SKM-1 (cell line): ENCODE results near the gene DACT2.

ENCODE experiments used
- DNase-seq: peaks from one replicate; lab custom pipeline; 2025; ENCODE audit not compliant: unreplicated experiment; lab: John Stamatoyannopoulos, UW

The DACT2 gene

DNA sequence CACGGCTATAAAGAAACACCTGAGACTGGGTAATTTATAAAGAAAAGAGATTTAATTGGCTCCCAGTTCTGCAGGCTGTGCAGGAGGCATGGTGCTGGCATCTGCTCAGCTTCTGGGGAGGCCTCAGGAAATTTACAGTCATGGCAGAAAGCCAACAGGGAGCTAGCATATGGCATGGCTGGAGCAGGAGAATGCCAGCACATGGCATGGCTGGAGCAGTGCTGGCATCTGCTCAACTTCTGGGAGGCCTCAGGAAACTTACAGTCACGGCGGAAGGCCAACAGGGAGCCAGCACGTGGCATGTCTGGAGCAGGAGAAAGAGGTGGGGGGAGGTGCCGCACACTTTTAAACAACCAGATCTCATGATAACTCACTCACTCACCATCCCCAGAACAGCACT lies 32.5 kb upstream of the DACT2 start:
- DNase-seq: no peak

DNA sequence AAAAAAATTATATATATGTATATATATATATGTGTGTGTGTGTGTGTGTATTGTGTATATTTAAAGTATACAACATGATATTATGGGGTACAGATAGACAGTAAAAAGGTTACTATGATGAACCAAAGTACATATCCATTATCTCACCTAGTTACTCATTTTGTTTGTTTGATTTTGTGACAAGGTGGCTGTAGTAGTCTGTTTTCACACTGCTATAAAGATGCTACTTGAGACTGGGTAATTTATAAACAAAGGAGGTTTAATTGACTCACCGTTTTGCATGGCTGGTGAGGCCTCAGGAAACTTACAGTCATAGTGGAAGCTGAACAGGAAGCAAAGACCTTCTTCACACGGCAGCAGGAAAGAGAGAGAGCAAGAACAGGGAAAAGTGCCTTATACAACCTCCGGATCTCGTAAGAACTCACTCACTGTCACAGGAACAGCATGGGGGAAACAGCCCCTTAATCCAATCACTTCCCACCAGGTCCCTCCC lies 30.2 kb upstream of the DACT2 start:
- no peak for DNase-seq

DNA sequence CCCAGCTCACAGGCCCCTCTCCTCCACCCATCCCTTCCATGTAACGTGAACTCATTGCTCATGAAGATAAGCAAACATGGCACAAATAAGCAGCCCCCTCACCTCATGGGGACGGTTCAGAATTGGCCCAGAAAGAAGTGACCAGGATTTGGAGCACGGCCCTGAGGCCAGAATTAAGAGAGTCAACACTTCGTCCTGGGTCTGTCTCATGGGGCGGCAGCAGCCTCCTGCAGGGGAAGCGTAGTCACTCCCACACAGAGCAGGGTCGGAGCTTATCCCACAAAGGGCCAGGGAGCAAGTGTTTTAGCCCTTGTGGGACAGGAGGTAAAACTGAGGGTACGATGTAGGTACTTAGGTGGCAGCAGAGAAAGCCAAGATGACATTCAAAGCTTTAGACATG lies 28.6 kb upstream of the DACT2 start:
- no peak for DNase-seq

DNA sequence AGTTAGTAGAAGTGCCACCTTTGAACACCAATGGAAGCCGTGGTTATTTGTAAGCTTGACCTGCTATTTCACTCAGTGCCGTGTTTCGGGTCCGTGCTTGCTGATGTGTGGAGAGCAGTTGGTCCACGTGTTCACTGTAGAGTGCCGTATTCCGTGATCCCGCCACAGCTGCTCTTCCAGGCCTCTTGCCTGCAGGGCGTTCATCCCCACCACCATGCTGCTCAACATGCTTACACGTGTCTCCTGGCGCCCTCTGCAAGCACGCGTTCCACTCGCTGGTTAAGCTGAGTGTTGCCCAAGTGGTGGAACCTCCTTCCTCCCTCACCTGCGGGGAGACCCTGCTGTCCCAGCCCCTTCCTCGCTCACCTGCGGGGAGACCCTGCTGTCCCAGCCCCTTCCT lies 28.0 kb upstream of the DACT2 start:
- DNase-seq: no peak

DNA sequence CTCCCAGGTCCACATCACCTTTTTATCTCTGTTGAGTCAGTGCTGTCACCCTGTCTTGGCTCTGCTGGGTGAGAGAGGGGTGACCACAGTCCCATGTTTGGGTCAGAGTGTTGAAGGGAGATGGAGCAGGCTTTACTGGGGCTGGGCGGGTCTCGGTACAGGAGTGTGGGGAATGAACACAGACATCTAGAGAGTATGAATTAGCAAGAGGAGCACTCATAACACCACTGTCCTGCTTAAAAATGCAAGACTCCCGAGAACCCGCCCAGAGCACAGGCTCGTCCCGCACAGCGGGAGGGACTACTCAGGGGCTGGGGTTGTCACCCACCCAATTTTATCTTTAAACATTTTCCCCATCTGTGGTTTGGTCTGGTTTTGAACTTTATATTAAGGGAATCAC lies 27.5 kb upstream of the DACT2 start:
- no peak for DNase-seq

DNA sequence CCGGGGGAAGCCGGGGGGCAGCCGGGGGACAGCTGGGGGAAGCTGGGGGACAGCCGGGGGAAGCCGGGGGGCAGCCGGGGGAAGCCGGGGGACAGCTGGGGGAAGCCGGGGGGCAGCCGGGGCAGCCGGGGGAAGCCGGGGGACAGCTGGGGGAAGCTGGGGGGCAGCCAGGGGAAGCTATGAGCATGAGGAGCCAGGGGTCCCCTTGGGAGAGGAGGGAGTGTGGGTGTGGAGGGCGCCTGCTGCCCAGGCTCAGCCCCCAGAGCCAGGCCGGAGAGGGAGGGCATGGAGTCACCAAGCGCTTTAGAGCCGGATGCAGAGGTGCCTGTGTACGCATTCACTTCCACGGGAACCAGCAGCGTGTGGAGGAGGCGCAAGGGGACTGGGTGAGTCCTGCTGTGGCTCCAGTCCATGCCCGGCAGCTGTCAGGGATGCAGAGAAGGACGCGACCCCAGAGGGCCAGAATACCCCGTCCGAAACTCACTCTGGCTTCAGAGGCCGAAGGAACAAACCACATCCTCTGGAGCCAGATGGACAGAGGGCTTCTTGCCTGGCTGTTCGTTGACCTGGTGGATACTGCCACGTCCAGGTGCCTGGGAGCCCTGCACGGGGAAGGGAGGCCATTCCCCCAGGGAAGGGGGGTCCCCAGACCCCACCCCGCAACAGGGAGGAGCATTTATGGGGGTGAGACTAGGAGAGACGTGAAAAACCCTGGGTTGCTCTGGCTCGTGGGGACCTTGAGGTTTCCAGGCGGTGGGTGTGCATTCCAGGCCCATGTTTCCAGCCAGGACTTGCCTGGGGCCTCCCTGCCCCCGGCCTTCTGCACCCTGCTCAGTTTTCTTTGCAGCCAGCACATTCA lies 26.5 kb upstream of the DACT2 start:
- DNase-seq: no peak

DNA sequence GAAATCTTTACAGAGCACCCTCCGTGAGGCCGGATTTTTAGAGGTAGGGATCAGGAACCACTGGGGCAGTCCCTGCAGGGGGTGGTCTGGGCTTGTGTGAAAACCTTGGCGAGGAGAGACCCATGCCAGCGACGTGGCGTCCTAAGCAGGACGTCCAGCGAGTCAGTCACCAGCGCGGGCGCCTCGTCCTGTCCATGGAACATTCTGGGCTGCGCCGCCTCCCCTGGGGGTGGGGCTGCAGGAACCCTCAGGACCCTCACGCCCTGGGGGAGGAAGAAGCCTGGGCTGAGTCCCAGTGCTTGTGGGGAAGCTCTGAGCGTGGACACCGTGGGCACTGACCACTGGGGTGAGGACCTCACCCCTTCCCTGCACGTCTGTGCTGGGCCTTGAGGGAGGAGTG lies 25.7 kb upstream of the DACT2 start:
- DNase-seq: no peak

DNA sequence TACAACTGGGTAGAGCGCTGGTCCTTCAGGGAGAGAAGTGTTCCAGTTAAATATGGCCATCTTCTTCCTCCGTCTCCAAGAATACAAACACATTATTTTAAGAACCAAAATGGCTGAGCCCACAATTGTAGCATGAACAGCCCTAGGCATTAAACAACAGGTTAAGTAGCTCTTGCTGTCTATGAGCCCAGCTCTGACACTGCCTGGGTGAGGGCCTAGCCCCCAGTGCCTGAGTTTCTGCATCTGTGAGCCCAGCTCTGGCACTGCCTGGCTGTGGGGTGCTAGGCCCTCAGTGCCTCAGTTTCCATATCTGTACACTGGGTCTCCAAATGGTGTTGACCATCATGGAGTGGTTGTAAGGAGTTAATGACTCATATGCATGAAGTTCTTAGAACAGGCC lies 24.8 kb upstream of the DACT2 start:
- DNase-seq: no peak

DNA sequence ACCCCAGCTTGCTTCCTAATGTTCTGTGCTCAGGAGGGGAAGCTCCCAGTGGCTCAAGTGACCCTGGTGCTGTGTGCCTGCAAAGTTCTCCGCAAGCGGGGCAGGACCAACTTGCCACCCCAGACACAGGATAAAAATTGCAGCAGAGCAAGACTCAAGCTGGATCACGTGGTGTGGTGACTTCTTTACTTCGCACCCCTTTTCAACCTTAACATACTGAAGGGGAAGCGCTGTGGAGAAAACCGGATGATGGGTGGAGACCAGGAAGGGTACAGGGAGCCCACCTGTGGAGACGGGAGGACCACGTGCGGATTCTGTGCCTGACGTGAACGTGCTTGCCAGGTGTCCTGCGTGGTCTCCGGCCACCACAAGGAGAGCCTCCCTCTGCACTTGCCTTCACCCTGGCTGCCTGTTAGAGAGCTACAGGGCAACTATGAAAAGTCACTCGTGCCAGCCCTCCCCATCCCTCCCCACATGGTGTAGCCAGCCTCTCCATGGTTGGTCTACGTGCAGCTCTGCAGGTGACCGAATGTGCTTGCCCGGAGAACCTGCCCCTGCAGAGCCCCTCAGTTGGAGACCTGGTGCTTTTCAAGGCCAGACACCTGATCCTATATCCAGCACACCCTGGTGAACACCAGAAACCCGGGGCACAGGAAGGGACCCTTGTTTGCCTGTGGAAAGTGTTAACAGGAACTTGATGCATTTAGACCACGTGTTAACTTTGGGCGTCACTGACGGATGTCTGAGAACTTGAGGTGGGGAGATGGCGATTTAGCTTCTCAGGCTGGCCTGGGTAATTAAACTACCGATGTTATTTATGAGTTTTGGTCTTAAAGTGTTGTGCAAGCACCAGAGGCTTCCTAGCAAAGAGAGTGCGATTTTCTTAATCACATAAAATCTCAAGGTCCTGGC lies 23.9 kb upstream of the DACT2 start:
- no peak for DNase-seq

DNA sequence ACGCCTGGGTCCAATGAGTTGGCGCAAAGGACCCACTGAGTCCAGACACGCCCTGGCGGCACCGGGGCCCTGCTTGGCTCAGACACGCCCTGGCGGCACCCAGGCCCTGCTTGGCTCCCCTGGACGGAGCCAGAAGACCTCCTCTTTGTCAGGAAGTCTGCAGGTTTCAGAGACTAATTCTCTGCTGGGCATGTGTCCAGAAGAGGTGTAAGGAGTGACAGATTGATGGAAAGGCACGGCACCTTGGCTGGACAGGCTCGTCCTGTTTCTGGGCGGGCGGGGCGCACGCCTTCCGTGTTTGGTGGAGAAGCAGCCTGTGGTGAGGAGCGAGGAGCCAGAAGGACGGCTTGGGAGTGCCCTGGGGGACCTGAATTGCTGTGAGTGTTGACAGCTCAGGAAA lies 23.1 kb upstream of the DACT2 start:
- DNase-seq: no peak

DNA sequence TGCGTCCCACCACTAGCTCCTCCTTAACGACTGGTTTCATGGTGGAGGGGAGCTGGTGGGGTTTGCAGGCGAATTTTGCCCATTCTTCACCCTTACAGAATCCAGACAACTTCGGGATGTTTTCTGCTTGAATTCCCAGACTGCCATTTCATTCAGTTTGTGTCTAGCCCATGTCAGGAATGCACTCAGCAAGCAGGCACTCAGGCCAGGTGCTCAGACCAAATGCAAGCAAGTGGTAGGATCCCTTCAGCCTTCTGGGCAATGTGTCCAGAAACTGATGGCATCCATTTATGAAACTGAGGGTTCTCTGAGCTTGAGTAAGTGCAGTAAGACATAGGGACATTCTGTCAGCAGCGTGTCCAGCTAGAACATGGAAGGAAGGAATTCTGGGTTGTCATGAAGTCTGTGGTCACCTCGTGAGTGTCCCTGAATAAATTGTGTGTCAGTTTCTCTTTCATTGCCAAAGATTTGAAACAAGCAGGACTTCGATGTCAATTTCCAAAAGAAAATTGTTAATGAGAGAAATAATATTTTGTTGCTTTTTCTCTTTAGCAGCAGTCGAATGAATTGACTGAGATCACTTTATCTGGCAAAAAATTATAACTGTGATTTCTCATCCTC lies 21.8 kb upstream of the DACT2 start:
- no peak for DNase-seq

DNA sequence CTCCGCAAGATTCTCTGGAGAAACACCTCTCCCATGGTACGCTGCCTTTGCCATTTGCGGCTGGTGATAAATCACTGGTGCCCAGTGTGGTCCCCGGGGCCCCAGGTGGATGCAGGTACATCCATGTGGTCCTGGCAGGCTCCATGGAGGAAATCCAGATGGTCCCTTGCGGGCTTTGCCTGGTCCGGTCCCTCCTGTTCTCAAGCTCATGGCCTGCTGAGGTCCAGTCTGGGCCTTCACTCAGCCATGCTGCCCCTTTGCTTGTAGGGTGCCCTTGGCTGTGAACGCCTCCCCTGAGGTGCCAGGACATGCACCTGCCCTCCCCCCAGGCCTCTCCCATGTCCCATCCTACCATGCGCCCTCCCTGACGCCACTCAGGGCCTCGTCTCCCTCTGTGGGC lies 21.2 kb upstream of the DACT2 start:
- no peak for DNase-seq

DNA sequence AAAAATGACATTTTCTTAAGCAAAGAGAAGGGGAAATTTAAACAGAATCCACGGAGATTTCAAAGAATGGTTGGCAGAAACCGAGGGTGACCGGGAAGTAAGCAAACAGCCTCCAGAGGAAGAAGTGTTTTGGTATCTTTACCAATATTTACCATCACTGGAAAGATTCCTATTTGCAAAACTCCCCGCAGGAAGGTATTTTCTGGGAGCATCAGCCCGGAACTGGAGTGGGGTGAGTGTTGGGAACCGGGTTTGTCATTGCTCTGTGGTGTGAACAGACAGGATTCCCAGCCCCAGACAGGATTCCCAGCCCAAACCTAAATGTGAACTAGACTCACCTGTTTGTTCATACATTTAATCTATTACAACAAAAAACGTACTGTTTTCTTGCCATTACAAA lies 19.2 kb upstream of the DACT2 start:
- DNase-seq: no peak

DNA sequence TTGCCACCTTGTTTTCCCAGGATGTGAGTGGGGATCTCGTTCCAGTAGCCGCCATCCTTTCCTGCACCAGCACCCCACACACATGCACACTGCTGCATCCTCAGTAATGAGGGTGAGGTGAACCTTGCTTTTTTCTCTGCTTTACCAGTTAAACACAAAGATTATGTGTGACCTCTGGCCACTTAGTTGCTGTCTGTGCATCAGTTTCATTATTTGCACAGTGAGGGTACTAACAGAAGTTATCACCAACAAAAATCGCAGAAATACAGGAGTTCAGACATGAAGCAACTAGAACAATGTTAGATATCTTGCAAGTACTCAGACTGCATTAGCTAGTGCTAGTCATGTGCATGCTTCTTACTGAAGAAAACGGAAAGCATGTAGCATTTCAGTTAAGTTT lies 17.4 kb upstream of the DACT2 start:
- DNase-seq: no peak

DNA sequence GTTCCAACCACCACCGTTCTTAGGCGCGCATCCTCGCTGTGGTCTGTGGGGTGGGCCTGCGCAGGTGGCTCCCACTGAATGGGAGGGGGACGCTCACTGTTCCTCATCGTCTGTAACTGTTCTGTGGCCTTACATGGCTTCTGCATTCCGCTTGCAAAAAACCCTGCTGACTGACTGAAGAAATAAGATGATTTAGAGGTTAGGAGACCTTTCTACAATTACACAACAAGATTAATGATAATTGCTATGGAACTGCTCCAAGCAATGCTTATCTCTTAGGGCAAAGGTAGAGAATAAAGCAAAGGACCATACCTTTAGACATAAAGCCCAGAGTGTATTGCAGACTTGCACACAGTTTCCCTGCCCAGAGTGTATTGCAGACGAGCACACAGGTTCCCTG lies 14.4 kb upstream of the DACT2 start:
- DNase-seq: no peak

DNA sequence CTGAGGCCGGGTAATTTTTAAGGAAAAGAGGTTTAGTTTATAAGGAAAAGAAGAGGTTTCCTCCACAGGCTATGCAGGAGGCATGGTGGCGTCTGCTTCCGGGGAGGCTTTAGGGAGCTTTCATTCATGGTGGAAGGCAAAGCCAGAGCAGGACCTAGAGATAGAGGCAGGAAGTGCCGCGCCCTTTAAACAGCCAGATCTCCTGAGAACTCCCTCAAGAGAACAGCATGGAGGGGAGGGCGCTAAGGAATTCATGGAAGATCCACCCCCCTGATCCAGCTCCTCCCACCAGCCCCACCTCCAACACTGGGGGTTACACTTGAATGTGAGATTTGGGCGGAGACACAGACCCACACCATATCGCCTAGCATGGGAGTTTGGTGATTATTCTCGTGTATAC lies 13.9 kb upstream of the DACT2 start:
- no peak for DNase-seq

DNA sequence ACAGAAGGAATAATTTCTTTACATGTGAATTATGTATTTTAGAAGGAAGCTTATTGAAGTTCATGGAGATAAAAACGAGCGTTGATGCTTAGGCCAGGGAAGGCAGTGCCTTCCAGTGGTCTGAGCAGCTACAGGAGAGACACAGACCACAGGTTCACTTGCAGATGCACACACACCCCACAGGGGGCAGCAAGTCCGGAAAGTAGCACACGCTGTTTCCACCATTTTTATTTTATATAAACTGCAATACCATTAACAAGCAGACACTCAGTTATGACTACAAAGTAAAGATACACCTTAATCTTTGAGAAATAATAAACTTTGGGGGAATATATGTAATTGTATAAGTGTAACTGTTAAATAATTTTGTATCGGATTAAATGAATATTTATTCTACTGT lies 13.5 kb upstream of the DACT2 start:
- DNase-seq: no peak

DNA sequence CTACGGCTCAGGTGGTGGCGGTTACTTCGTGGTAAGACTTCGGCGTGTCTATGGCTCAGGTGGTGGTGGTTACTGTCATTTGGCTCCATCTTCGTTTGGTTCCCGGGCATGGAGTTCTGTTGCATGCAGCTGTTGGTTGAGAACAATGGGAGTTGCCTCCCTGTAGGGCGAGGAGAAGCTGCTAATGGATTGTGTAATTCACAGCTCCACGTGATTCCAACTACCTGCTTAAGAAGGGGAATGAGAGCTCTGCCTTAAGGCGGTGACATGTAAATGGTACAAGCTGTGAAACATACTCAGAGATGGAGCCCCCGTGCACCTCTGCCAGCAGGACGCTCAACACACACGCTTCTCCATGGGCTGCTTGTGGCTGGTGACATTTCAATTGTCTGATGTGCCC lies 12.4 kb upstream of the DACT2 start:
- DNase-seq: no peak

DNA sequence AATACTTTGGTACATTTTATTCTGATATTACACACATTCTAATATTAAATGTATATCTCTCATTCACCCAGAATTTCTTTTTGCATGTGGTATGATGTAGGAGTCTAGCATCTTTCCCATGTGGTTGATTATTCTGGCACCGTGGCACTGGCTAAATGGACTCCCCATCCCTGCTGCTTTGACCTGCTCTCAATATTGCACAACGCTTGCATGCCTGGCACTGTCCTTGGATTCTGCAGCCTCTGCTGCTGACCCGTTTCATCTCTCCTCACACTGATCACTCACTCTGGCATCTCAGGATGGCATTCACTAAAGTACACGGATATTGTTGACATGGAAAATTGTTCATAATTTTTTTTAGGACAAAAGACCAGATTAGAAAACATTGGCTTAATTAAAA lies 11.5 kb upstream of the DACT2 start:
- no peak for DNase-seq

DNA sequence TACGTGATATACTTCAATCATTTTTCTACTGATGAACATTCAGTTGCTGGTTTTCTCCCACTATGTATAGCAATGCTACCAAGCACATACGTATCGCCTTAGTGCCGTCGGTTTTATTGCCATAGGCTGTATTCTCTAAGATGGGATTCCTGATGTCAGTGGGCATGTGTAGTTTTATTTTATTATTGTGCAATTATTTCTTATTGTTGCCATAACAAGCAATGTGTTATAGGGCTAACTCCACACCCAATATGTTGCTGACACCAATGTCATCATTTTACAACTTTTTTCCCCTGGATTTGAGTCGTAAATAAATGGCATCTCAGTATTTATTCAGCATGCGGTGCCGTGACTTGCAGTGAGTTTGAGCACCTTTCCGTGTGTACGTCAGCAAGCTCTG lies 10.8 kb upstream of the DACT2 start:
- no peak for DNase-seq

DNA sequence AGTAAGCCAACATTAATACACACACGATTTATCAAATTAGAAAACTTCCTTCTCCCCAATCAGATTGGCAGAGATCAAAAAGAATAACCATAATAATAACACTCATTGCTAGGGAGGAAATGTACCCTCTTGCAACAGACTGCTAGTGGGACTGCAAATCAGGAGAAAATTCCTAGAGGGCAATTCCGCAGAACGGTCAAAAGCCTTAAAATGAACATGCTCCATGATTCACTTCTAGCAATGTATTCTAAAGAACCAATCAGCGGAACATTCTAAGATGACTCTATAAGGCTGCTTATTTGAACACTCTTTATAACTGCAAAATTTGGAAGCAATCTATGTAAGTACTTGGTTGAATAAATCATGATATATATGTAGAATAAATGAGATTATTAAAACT lies 8.5 kb upstream of the DACT2 start:
- DNase-seq: no peak
